Measurements from ENCODE around the gene LIPC. TPM values are rescaled to one million over a fixed set of nuclear protein-coding genes. Genes with fewer than 3 reads are reported as not detected.

The LIPC gene
- total and polyA plus RNA-seq, 2 of the 4 experiments (the other 2 are of a cell fraction) = 0.07 TPM; not detected in 1

GRCh38 chr15:58424722-58425121 lies 7.1 kb upstream of the LIPC start:
- no peak overlapping the region for H3K4ac ChIP-seq (ENCODE audit: low read depth, low read length)
- no peak overlapping the region for H3K56ac ChIP-seq (ENCODE audit: extremely low read depth, insufficient read depth, low read length)
- H4K91ac ChIP-seq (ENCODE audit: insufficient read depth, low read depth, low read length) = no peak overlapping the region
- 0 out of 2 replicates have a peak, but pooled peaks cover 1% of the 10 kb centered on the region for H3K4me1 ChIP-seq (ENCODE audit: control insufficient read depth, insufficient read depth, low read length)
- no peak overlapping the region for H2AFZ ChIP-seq (replicated peaks; ENCODE audit: low read length, poor library complexity)
- H2AK5ac ChIP-seq (ENCODE audit: low read depth, low read length) = no peak overlapping the region
- no peak overlapping the region for H3K9ac ChIP-seq (ENCODE audit: low read depth, low read length)
- H3K9me1 ChIP-seq (ENCODE audit: insufficient read depth, low read length) = 0 out of 2 replicates have a peak, but pooled peaks cover 5% of the 10 kb centered on the region
- WGBS, 2 experiments (ENCODE audit: extremely low coverage in 2 of 2, insufficient read length in 1 of 2) = no CpG with 5 or more reads among the region's 5 CpGs
- no peak overlapping the region for H2BK5ac ChIP-seq (ENCODE audit: low read depth, low read length, poor library complexity, severe bottlenecking)
- H4K20me1 ChIP-seq (ENCODE audit: insufficient read depth, low read length) = no peaks in the 10 kb centered on the region
- no peaks in the 10 kb centered on the region for H3K27me3 ChIP-seq (ENCODE audit: control insufficient read depth, insufficient read depth, low read length)
- intact Hi-C loops (cut with micrococcal nuclease) (no loop called here), in situ Hi-C loops (cut with MboI; ENCODE audit: low sequenced_read_pairs) (no loop called here), dilution Hi-C loops (cut with HindIII; ENCODE audit: low sequenced_read_pairs, unreplicated experiment) (no loop called here)
- no peaks in the 10 kb centered on the region for H3K9me3 ChIP-seq (ENCODE audit: control insufficient read depth, insufficient read depth, low read length)
- CTCF ChIA-PET = no interaction called here
- H3K18ac ChIP-seq (ENCODE audit: low read depth, low read length) = no peak overlapping the region
- POLR2A ChIA-PET (ENCODE audit: unreplicated experiment) = no interaction called here
- H3K79me1 ChIP-seq (ENCODE audit: low read depth in 1 of 2, low read length in 2 of 2) = no peaks in the 10 kb centered on the region
- H2BK120ac ChIP-seq (ENCODE audit: low read depth, low read length) = no peak overlapping the region
- H3K36me3 ChIP-seq (ENCODE audit: control insufficient read depth, insufficient read depth, low read length) = no peaks in the 10 kb centered on the region
- H3K23ac ChIP-seq (ENCODE audit: low read depth, low read length) = no peak overlapping the region
- H3K27ac ChIP-seq (ENCODE audit: insufficient read depth, low read length) = no peak overlapping the region
- no peak overlapping the region for H2BK15ac ChIP-seq (ENCODE audit: low read depth, low read length)
- TF ChIP-seq CHD1 (IDR thresholded peaks at IDR 0.05; ENCODE audit: low read depth, low read length) (no peak), SMC3 (IDR thresholded peaks at IDR 0.05; ENCODE audit: low read depth, low read length) (no peak), RFX5 (IDR thresholded peaks at IDR 0.05; ENCODE audit: low read depth, low read length) (no peak), CEBPB (IDR thresholded peaks at IDR 0.05; ENCODE audit: low read depth, low read length) (no peak), CTCF (conservative IDR thresholded peaks at IDR 0.05; ENCODE audit: low read depth, low read length) (no peak), NFE2L2 (IDR thresholded peaks at IDR 0.05; ENCODE audit: low read depth, low read length) (no peak), RAD21 (IDR thresholded peaks at IDR 0.05; ENCODE audit: low read length) (no peak)
- H4K5ac ChIP-seq (ENCODE audit: low read depth, low read length) = no peak overlapping the region
- H4K8ac ChIP-seq (ENCODE audit: low read depth in 2 of 2, low read length in 2 of 2) = no peak overlapping the region
- H3K4me2 ChIP-seq (ENCODE audit: low read depth, low read length) = no peak overlapping the region
- no peak overlapping the region for H2AK9ac ChIP-seq (replicated peaks; ENCODE audit: low read depth, low read length, poor library complexity)
- BruUV-seq (replicated peaks) = no TSS peak
- H2BK20ac ChIP-seq (ENCODE audit: low read depth, low read length) = no peak overlapping the region
- ATAC-seq (ENCODE audit: low read depth) = no peak
- H3K4me3 ChIP-seq (ENCODE audit: insufficient read depth, low read depth, low read length) = no peak overlapping the region
- DNase-seq = no peak
- no peak overlapping the region for H3K14ac ChIP-seq (replicated peaks; ENCODE audit: low read depth, low read length)

Measured in IMR-90 (cell line).